Adrenal gland (tissue), 12 donors: ENCODE results near the gene VPS13D. TPM values are rescaled to one million over a fixed set of nuclear protein-coding genes. Genes with fewer than 3 reads are reported as not detected.

Experiments
- DNase-seq, 7 donors: peaks; one replicate each; pipeline ENCODE4 v3.0.0-alpha.2; 2019 to 2020
- H3K27ac ChIP-seq, 5 donors: fragments of 200-600 bp; sonication (generic) in 4 of 5; 1 replicate in 3 of 5; 2 replicates in 2 of 5; pipeline versions ENCODE4 v1.5.1 to v1.8.0; 2016 to 2020; ENCODE audit warnings: mild to moderate bottlenecking in 1 of 5
- H3K27me3 ChIP-seq: fragments of 200-600 bp; 2 replicates; pipeline ENCODE4 v1.8.0; 2021
- H3K36me3 ChIP-seq, 2 donors: fragments of 200-600 bp; replicated peaks in 1 of 2; 1 replicate in 1 of 2; 2 replicates in 1 of 2; pipeline versions ENCODE4 v1.5.1 to v1.8.0; 2018 to 2022
- H3K4me1 ChIP-seq, 2 donors: fragments of 200-600 bp; replicated peaks in 1 of 2; 1 replicate in 1 of 2; 2 replicates in 1 of 2; pipeline versions ENCODE4 v1.5.1 to v1.8.0; 2018 to 2021
- H3K4me3 ChIP-seq, 4 donors: fragments of 200-600 bp; sonication (generic) in 3 of 4; one replicate each; pipeline ENCODE4 v1.5.1; 2016 to 2018
- H3K9me3 ChIP-seq, 3 donors: fragments of 200-600 bp; sonication (generic) in 1 of 3; replicated peaks in 1 of 3; 1 replicate in 2 of 3; 2 replicates in 1 of 3; pipeline versions ENCODE4 v1.5.1 to v1.8.0; 2016 to 2021
- POLR2A ChIP-seq, 2 donors: fragments of 450-650 bp; IDR thresholded peaks; one replicate each; pipeline ENCODE4 v1.6.1; 2017; ENCODE audit warnings: antibody characterized with exemption in 2 of 2, mild to moderate bottlenecking in 2 of 2, moderate library complexity in 1 of 2
- WGBS, 4 donors: extraction: QIAGEN DNeasy Blood & Tissue Kit in 2 of 4; methylation state at CpG; one replicate each; pipeline versions ENCODE4 v1.1.5 to v1.1.7; 2013 to 2017; 5-methylcytosine and 5-hydroxymethylcytosine counted together
- intact Hi-C, 2 donors: fragments of 100-400 bp; cut with DNase I; formaldehyde crosslinking; loops; one replicate each; pipeline versions ENCODE4 v1.14.1 to v1.15.0; 2022 to 2023
- polyA plus RNA-seq, 3 donors: library from polyadenylated mRNA; stranded (reverse); fragments of 200-250 nt in 2 of 3; fragments of 350-450 nt in 1 of 3; fragmentation: Illumina TruSeq in 1 of 3; extraction: RNeasy Lipid Tissue Mini Kit (QIAGEN cat#74804) in 1 of 3; gene quantifications; one replicate each; pipeline ENCODE4 v1.2.3, GENCODE V29; 2013 to 2014
- total RNA-seq, 9 donors: library from RNA; depleted of rRNA in 4 of 9; stranded (reverse); fragments of >200 nt in 4 of 9; fragments of 120-200 nt in 1 of 9; fragmentation: NEBNext Ultra II Directional in 1 of 9; extraction: Animal tissue kit (Norgen Biotek cat#: 25700) in 1 of 9; gene quantifications; one replicate each; pipeline versions ENCODE4 v1.1.0 to v1.2.4, GENCODE V29; 2013 to 2023
- TF ChIP-seq, protein P1 (sequence below), 6 experiments: fragments of 450-650 bp in 4 of 6; fragments of 200-600 bp in 2 of 6; sonication (generic) in 1 of 6; IDR thresholded peaks; 1 replicate in 5 of 6; 2 replicates in 1 of 6; pipeline versions ENCODE4 v1.5.1 to v1.8.0; 2016 to 2021; ENCODE audit warnings: antibody characterized with exemption in 6 of 6, mild to moderate bottlenecking in 2 of 6, moderate library complexity in 1 of 6
- donor health status: healthy with polysubstance abuse.
- donor health status: Bipolar disorder and iron deficiency.
- donor health status: DM: yes; HTN: yes; CAD: no.
- donor health status: DM: no; HTN: no; CAD: no.
- donor health status: DM: no; HTN: no; CAD: no.
- donor health status: DM: yes; HTN: yes; CAD: no.

VPS13D gene
- total and polyA plus RNA-seq, 12 donors, result 17.0 to 62.3 (median 39.9) TPM

- WGBS, 4 donors, result 71 to 81% (median 78%) methylated on average over 2 of the region's 2 CpGs
- DNase-seq, result no peak
- Histone ChIP-seq H3K9me3 (no peaks in the 10 kb centered on the region), H3K27me3 (no peaks in the 10 kb centered on the region), H3K27ac (peak overlapping the region in 2 of 5 donors; percentile 58 to 67), H3K36me3 (no peaks in the 10 kb centered on the region), H3K4me1 (peaks cover 0 to 23% of the 10 kb centered on the region in 2 donors), H3K4me3 (no peak overlapping the region)
- intact Hi-C loops, result no loop called here
- TF ChIP-seq, protein P1, sequence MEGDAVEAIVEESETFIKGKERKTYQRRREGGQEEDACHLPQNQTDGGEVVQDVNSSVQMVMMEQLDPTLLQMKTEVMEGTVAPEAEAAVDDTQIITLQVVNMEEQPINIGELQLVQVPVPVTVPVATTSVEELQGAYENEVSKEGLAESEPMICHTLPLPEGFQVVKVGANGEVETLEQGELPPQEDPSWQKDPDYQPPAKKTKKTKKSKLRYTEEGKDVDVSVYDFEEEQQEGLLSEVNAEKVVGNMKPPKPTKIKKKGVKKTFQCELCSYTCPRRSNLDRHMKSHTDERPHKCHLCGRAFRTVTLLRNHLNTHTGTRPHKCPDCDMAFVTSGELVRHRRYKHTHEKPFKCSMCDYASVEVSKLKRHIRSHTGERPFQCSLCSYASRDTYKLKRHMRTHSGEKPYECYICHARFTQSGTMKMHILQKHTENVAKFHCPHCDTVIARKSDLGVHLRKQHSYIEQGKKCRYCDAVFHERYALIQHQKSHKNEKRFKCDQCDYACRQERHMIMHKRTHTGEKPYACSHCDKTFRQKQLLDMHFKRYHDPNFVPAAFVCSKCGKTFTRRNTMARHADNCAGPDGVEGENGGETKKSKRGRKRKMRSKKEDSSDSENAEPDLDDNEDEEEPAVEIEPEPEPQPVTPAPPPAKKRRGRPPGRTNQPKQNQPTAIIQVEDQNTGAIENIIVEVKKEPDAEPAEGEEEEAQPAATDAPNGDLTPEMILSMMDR (IDR thresholded peaks at IDR 0.05), result no peak
- no peak for TF ChIP-seq POLR2A (IDR thresholded peaks at IDR 0.05)
Measured at GRCh38 chr1:12436345-12436658, 206.5 kb downstream of the VPS13D start.

GRCh38 chr1:12436817-12437599 is 207.2 kb downstream of the VPS13D start:
- H3K27me3 ChIP-seq, result no peaks in the 10 kb centered on the region
- DNase-seq, result no peak
- H3K4me3 ChIP-seq, result no peak overlapping the region
- 92 to 97% (median 95%) methylated on average over 12 of the region's 12 CpGs for WGBS, 4 donors
- no peaks in the 10 kb centered on the region for H3K9me3 ChIP-seq
- TF ChIP-seq, protein P1 (IDR thresholded peaks at IDR 0.05), result no peak
- no peak for TF ChIP-seq POLR2A (IDR thresholded peaks at IDR 0.05)
- no peaks in the 10 kb centered on the region for H3K36me3 ChIP-seq
- intact Hi-C loops, result no loop called here
- no peak overlapping the region for H3K27ac ChIP-seq
- H3K4me1 ChIP-seq, result peaks cover 0 to 23% of the 10 kb centered on the region in 2 donors

DNA sequence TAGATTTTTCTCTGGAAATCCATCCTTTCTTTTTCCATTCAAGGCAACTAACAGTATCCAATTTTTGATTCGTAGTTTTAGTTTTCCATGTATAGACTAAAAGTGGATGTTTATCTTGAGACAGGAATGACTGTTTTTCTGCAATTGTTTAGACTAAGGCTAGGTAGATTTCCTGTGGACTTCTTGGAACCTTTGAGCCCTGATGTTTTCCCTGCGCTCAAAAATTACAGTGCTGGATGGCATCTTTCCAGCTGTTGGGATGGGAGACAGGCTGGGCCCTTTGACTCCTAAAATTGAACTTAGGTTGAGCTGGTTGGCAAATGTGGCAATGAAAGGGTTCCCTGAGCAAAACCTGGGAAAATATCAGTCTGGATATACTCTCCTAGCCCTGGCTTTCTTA is 207.8 kb downstream of the VPS13D start:
- TF ChIP-seq, protein P1 (IDR thresholded peaks at IDR 0.05), result no peak
- no peak for TF ChIP-seq POLR2A (IDR thresholded peaks at IDR 0.05)
- Histone ChIP-seq H3K36me3 (no peaks in the 10 kb centered on the region), H3K4me1 (peaks cover 0 to 23% of the 10 kb centered on the region in 2 donors), H3K9me3 (no peaks in the 10 kb centered on the region), H3K27me3 (no peaks in the 10 kb centered on the region), H3K4me3 (no peak overlapping the region), H3K27ac (no peak overlapping the region)
- intact Hi-C loops, result no loop called here
- DNase-seq, result no peak
- 83 to 90% (median 86%) methylated on average over 2 of the region's 2 CpGs for WGBS, 4 donors

GRCh38 chr1:12438349-12438924 is 208.6 kb downstream of the VPS13D start:
- TF ChIP-seq POLR2A (IDR thresholded peaks at IDR 0.05), result no peak
- TF ChIP-seq, protein P1 (IDR thresholded peaks at IDR 0.05), result no peak
- Histone ChIP-seq H3K4me1 (peaks cover 0 to 16% of the 10 kb centered on the region in 2 donors), H3K36me3 (no peaks in the 10 kb centered on the region), H3K9me3 (no peaks in the 10 kb centered on the region), H3K27ac (peak overlapping the region in 1 of 5 donors; percentile 7), H3K27me3 (no peaks in the 10 kb centered on the region), H3K4me3 (no peak overlapping the region)
- WGBS, 4 donors, result 84 to 91% (median 85%) methylated on average over 7 of the region's 7 CpGs
- DNase-seq, result no peak
- intact Hi-C loops, result no loop called here
